Bronchial epithelial cell (primary cell): Measurements from ENCODE around the gene LRP1B. TPM values are rescaled to one million over a fixed set of nuclear protein-coding genes. Genes with fewer than 3 reads are reported as not detected.

Experiments used
- DNase-seq: peaks from one replicate; pipeline ENCODE4 v3.0.0-alpha.2; 2010; ENCODE audit warnings: low read depth
- FAIRE-seq: peaks from 2 replicates; lab custom pipeline; 2011; peaks lifted over from hg19 to GRCh38; lab: Jason Lieb, UNC
- H3K27me3 ChIP-seq: 2 replicates; pipeline ENCODE4 v1.5.1; 2011; ENCODE audit warnings: low read length; ENCODE audit not compliant: control insufficient read depth, insufficient read depth
- H3K36me3 ChIP-seq: 2 replicates; pipeline ENCODE4 v1.5.1; 2011; ENCODE audit warnings: low read length; ENCODE audit not compliant: control insufficient read depth, insufficient read depth
- H3K4me3 ChIP-seq: 2 replicates; pipeline ENCODE4 v1.5.1; 2011; ENCODE audit warnings: mild to moderate bottlenecking, low read depth, low read length, control low read depth
- total RNA-seq: library from RNA; depleted of rRNA; stranded (reverse); fragments of >200 nt; gene quantifications from 2 replicates; pipeline ENCODE4 v1.2.1, GENCODE V29; 2014
- TF ChIP-seq, protein P1 (sequence below): IDR thresholded peaks from 2 replicates; pipeline ENCODE4 v1.5.1; 2011; ENCODE audit warnings: mild to moderate bottlenecking, moderate library complexity, low read length, control low read depth, inconsistent platforms; ENCODE audit not compliant: insufficient read depth, severe bottlenecking

The LRP1B gene
- total RNA-seq, 1 donor from 2014 or later, result under 0.01 TPM

DNA sequence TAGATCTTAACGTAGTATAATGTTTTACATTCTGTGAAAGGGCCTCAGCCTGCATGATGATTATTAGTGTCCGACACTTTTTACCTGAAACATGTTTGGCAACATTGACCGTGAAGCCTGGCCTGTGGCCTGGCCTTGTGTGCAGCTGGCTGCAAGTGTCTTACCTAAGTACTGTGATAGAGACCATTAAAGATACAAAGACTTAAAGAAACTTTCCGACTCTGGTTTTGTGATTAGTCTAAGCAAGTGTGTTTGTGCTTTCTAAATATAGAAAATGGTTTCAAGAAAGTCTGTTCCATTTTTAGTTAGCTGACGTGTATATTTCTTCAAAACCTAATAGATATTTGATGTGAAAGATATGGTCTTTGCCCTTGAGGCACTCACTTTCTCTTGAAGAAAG lies 601.8 kb downstream of the LRP1B start:
- no peaks in the 10 kb centered on the region for H3K27me3 ChIP-seq
- H3K36me3 ChIP-seq, result no peaks in the 10 kb centered on the region
- H3K4me3 ChIP-seq, result no peak overlapping the region
- DNase-seq, result no peak
- FAIRE-seq, result no peak
- TF ChIP-seq, protein P1, sequence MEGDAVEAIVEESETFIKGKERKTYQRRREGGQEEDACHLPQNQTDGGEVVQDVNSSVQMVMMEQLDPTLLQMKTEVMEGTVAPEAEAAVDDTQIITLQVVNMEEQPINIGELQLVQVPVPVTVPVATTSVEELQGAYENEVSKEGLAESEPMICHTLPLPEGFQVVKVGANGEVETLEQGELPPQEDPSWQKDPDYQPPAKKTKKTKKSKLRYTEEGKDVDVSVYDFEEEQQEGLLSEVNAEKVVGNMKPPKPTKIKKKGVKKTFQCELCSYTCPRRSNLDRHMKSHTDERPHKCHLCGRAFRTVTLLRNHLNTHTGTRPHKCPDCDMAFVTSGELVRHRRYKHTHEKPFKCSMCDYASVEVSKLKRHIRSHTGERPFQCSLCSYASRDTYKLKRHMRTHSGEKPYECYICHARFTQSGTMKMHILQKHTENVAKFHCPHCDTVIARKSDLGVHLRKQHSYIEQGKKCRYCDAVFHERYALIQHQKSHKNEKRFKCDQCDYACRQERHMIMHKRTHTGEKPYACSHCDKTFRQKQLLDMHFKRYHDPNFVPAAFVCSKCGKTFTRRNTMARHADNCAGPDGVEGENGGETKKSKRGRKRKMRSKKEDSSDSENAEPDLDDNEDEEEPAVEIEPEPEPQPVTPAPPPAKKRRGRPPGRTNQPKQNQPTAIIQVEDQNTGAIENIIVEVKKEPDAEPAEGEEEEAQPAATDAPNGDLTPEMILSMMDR, result no peak

DNA sequence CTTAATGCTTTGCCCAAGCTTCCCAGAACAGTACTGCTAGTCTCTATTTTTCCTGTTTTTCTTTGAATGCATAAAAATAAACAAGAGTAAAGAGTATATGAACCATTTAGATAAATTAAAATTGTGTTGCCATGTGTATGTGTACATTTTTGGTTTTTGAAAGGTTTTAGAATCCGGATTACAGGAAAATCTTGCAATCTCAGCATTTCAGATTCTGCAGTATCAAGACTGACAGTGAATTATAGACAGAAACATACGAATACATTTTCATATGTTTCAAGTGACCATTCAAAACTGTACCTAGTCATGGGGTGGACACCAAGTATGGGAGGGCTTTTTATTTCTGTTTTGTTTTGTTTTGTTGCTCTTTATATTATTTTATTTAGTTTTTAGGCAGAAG lies 604.1 kb downstream of the LRP1B start:
- Histone ChIP-seq H3K4me3 (no peak overlapping the region), H3K36me3 (no peaks in the 10 kb centered on the region), H3K27me3 (no peaks in the 10 kb centered on the region)
- TF ChIP-seq, protein P1, result no peak
- no peak for DNase-seq
- FAIRE-seq, result no peak

DNA sequence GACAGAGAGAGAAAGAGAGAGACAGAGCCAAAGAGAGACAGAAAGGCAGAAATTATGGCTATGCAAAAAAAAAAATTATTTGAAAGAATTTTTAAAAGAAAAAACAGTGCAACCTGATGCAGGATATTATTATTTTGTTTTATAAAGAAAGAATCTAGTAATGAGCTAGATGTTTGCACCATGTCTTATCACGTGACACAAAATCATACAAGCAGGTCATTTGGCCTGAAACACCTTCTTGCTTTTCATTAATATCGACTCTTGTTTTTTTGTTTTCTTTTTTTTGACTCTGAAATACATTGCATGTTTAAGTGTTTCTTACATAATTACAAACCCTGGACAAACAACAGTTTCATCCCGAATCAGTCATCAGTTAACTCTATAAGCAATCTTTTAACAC lies 606.0 kb downstream of the LRP1B start:
- Histone ChIP-seq H3K4me3 (no peak overlapping the region), H3K36me3 (no peaks in the 10 kb centered on the region), H3K27me3 (no peaks in the 10 kb centered on the region)
- DNase-seq, result no peak
- TF ChIP-seq, protein P1, result no peak
- no peak for FAIRE-seq

DNA sequence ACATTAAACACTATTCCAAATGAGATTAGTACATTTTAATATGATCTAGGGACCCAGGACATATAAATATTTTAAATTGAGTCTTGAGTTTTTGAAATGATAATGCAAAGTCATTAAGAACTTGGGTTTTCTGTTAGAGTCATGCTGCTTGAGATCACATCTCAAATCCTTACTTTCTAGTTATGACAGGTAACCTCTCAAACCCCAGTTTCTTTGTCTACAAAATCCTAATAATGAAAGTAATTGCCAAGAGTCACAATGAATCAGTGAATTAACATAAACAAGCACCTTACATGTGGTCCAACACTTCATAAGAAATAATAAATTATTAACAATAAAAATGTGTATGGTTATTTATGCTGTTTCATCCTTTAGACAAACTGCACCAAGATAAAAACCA lies 607.6 kb downstream of the LRP1B start:
- TF ChIP-seq, protein P1, result no peak
- H3K27me3 ChIP-seq, result no peaks in the 10 kb centered on the region
- H3K4me3 ChIP-seq, result no peak overlapping the region
- FAIRE-seq (no peak), DNase-seq (no peak)
- no peaks in the 10 kb centered on the region for H3K36me3 ChIP-seq

DNA sequence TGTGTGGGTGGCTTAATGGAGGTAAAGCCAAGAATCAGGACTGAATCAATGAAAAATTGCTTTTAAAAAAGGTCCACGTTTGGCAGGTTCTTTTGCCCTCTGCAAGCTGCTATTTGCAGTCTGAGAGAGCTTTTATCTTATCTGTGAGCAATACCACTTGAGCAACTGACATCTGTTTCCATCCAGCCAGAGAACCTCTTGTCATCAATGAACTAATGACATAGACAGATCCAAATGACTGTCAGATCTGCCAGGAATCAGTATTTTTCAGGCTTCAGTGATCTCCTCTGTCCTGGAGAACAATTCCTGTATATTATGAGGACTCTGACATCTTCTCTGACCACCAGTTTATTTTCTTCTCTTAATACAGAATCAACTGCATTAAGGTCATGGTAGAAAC lies 608.1 kb downstream of the LRP1B start:
- TF ChIP-seq, protein P1, result no peak
- no peak for DNase-seq
- Histone ChIP-seq H3K36me3 (no peaks in the 10 kb centered on the region), H3K27me3 (no peaks in the 10 kb centered on the region), H3K4me3 (no peak overlapping the region)
- FAIRE-seq, result no peak

DNA sequence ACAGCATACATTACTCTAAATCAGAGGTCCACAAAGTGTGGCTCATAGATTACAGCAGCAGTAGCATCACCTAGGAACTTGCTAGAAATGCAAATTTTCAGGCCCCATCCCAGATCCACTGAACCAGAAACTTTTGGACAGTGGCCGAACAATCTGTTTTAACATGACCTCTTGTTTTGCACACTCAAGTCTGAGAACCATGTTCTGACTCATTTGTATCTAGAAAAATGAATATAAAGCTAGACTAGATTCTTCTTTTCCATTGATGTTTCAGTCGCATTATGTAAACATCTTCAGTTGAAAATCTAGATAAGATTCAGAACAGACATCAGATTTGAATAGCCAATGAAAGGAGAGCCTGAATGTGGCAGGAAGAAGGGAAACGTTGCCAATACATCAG lies 608.8 kb downstream of the LRP1B start:
- FAIRE-seq (no peak), DNase-seq (no peak)
- TF ChIP-seq, protein P1, result no peak
- Histone ChIP-seq H3K36me3 (no peaks in the 10 kb centered on the region), H3K27me3 (no peaks in the 10 kb centered on the region), H3K4me3 (no peak overlapping the region)
